DND-41 (cell line): ENCODE results near the gene DNER.

Source experiments
- CTCF ChIP-seq: IDR thresholded peaks from 2 replicates; pipeline ENCODE4 v1.5.1; 2012; ENCODE audit warnings: borderline replicate concordance, low read length, moderate library complexity, mild to moderate bottlenecking; ENCODE audit not compliant: poor library complexity, severe bottlenecking; ENCODE audit errors: extremely low read depth
- EZH2 ChIP-seq: IDR thresholded peaks from 3 replicates; pipeline ENCODE4 v1.6.1; 2012; ENCODE audit warnings: borderline replicate concordance, low read depth, mild to moderate bottlenecking, moderate library complexity, low read length, inconsistent platforms; ENCODE audit not compliant: severe bottlenecking

DNA sequence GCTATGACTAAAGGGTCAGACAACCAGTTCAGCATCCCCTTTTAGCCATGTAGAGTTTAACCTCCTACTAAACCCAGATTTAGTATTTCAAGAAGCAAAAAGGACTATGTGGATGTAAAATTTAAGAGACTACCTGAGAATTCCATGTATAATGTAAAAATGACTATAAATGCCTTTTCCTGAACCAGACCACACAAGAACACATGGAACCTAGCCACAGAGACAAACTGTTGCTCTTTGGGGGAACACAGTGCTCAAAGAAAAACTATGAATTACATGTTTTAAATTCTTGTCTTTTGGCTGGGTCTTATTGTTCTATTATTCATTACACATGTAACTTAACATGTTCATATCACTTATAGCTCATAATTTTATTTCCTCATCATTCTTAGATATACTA lies 192.8 kb downstream of the DNER start:
- TF ChIP-seq CTCF: no peak
- no peak for TF ChIP-seq EZH2
